NCI-H2171 treated with DMSO at 0.1 percent for 48 hours (cell line): ENCODE measurements around the gene PAPSS1.
"Not testable (repeated sequence)": the region's sequence is repeated elsewhere in the genome, so short reads cannot be mapped to it uniquely, and the experiment has no call there.

Experiments
- DNase-seq: peaks from one replicate; lab custom pipeline; 2025; lab: John Stamatoyannopoulos, UW

PAPSS1 gene

DNA sequence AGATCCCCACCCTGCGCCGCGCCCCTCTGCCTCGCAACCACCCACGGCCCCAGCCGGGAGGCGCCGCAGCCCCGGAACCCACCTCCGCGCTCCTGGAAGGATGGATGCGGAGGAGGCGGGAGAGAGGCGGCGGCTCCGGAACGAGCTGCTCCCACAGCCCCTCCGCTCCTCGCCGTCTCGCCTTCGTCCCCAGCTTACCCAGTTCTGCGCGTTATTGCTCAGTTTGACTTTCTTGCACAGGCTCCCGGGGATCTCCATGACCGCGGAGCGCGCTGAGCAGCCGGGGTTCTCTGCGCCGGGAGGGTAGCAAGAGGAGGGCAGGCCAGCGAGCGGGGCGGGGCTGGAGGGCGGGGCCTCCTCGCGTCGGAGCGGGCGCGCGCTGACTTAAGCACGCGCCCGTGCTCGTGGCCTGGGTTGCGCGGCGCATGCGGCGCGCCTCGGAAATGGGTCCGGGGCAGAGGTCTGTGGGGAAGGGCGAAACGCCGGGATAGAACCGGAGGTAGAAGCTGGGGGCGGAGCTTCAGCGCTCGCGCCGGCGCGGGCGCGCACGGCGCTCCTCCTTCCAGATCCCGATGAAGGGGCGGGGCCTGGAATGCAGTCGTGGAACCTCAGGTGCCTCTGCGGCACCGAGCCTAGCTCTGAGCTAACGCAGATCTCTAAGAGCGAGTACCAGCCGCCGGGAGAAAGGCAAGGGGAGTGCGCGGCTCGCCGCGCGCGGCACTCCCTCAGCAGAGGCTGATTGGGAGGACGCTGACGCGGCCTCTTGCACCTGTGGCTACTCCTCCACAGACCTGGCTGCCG, at the start of gene PAPSS1:
PAPSS1 (minus strand) TSS at position 313 of the 801 bp plus-strand sequence; CDS start at position 258, 55 bp downstream.
- peak; percentile 85 for DNase-seq

DNA sequence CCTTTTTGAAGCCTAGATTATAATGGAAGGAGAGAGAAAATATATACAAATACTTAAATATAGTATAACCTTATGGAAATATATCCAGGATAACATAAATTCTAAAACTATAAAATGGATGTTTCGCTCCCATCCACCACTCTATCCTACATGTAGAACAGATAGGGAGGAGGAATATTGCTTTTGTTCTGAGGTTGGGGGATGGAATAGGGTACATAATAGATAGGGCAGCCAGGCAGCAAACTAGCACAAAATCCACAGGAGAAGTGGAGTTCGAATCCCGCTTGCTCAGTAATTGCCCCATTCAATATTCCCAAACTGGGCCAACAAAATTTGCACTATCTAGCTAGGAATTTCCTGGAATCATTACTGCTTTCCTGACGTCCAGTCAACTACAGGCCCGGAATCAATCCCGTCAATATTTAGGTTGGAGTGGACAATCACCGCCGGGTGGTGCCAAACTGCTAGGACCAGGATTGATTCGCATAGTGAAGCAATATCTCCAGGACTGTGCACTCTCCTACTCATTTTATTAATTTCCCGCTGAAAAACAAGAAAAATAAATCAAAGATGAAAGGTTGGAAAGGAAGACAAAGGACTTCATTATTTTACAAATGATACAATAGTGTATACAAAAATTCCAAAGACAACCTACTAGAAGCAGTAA, 40.4 kb upstream of the PAPSS1 start:
- no peak for DNase-seq

DNA sequence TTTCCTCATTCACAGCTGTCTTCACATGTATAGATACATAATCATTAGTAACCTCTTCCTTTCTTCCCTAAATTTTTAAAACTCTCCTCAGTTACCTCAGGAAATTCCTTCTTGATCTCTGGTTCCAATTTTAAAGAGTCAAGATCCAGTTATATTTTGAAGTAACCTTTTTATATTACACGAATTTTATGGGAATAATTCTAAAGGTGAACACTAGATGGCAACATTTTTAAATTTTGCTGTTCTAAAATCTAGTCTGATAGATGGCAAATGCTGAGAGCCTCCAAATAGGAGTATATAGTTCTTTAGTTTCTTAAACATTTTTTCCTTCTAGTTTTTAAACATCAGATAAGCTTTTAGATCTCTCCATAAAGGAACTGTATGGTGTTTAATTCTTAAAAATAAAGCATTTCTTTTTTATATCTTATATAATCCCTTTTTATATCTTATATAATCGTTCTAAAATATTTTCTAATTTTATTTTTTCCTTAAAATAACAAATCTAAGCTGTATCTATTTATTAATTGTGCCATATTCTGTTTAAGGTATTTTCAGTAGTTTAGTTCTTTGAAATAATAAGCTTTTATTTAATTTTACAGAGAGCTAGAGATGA, 37.9 kb upstream of the PAPSS1 start:
- DNase-seq: peak; percentile 1

DNA sequence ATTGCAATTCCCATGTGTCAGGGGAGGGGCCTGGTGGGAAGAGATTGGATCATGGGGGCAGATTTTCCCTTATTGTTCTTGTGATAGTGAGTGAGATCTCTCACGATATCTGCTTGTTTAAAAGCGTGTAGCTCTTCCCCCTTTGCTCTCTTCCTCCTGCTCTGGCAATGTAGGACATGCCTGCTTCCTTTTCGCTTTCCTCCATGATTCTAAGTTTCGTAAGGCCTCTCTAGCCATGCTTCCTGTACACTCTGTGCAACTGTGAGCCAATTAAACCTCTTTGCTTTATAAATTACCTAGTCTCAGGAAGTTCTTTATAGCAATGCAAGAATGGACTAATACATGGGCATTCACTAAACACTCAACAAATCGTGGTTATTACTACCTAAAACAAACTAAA, 37.2 kb upstream of the PAPSS1 start:
- DNase-seq: no peak

GRCh38 chr4:107755841-107756356, 35.9 kb upstream of the PAPSS1 start:
- no peak for DNase-seq

GRCh38 chr4:107751670-107752069, 31.6 kb upstream of the PAPSS1 start:
- DNase-seq: no peak

- DNase-seq: peak; percentile 62
These were observed 27.9 kb upstream of the PAPSS1 start for GRCh38 chr4:107747748-107748486.

- peak; percentile 14 for DNase-seq
These were observed 26.1 kb upstream of the PAPSS1 start for GRCh38 chr4:107746161-107746560.

- DNase-seq: no peak
These were observed 24.5 kb upstream of the PAPSS1 start for GRCh38 chr4:107744532-107744931.

DNA sequence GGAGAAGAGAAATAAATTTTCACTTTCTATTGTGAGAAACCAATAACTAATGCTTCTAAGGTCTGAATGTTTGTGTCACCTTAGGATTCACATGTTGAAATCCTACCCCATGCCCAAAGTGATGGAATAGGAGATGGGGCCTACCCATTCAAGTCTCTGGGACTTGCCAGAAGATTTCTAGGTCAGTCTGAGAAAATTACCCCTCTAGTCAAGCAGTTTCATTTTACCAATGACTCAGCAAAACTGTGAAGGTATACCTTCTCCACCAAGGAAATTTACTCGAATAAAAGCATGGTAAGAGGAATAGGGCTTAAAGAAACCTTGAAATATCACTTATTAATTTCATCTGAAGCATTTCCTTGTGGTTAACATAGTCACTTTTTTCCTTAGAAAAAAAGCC, 23.5 kb upstream of the PAPSS1 start:
- DNase-seq: no peak

GRCh38 chr4:107742791-107743190, 22.8 kb upstream of the PAPSS1 start:
- no peak for DNase-seq

DNA sequence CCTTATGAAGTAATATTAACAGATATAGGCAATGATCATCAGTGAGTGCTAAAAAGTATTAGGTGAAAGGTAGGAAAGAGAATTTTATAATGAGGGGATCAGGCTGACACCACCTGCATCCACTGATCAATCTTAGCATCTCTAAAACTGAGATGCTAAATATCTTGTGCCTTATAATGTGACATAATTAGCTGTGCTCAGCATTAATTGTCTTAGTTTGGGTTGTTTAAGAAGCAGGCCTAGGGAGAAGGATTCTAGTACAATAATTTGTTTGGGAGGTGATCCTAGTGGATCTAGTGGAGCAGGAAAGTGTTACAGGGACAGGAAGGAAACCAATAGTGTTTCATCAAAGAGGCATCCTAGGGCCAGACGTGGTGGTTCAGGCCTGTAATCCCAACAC, 22.2 kb upstream of the PAPSS1 start:
- DNase-seq: no peak

- peak; percentile 33 for DNase-seq
These were observed 21.1 kb upstream of the PAPSS1 start for GRCh38 chr4:107740950-107741701.

GRCh38 chr4:107740381-107740780, 20.3 kb upstream of the PAPSS1 start:
- no peak for DNase-seq

DNA sequence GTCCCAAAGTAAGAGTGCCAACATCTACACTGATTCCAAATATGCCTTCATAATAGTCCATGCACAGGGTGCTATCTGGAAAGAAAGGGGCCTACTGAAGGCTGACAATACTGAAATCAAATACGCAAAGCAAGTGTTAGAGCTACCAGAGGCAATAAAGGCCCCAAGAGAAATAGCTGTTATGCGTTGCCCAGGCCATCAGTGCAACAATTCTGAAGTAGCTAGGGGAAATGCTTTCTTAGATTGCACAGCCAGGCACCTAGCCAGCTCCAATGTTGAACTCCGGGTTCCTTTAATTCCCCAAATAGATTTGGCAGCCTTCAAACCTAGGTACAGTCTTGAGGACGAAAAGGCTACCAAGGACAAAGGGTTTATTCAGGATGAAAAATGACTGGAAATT, 17.4 kb upstream of the PAPSS1 start:
- DNase-seq: no peak

DNA sequence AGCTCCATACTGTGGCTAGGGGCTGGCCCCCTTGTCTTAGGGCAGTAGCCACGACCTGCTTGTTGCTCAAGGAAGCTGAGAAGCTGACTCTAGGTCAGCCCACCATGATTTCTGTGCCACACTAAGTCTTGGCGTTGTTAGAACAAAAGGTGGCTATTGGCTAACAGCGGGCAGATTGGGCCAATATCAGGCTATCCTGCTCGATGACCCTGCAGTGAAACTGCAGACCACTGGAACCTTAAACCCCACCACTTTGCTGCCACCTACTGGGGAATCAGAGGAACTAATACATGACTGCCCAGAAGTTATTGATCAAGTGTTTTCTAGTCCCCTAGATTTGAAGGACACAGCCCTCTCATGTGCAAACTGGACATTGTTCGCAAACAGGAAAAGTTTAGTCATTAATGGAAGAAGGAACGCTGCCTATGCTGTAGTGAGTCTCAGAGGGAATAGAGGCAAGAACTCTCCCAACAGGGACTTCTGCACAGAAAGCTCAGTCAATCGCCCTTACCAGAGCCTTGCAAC, 17.0 kb upstream of the PAPSS1 start:
- peak; percentile 15 for DNase-seq

- DNase-seq: no peak
These were observed 16.0 kb upstream of the PAPSS1 start for GRCh38 chr4:107736037-107736436.

DNA sequence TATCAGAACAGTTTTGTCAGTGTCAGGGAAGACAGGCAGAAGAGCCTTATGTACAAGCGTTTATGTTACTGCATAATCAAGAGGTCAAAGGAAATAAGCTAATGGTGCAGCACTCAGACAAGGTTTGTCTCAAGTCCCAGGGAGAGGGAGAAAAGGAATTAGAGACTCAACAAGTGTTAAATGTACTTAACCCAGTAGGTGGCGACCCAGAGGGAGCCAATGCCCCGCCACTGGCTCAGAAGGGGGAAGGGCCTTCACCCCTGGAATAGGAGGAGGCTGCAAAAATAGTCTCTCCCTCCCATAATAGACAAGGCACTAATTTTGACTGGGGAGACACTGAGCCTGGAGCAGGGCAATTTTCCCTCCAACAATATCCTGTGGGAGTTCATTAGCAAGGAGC, 14.1 kb upstream of the PAPSS1 start:
- no peak for DNase-seq

DNA sequence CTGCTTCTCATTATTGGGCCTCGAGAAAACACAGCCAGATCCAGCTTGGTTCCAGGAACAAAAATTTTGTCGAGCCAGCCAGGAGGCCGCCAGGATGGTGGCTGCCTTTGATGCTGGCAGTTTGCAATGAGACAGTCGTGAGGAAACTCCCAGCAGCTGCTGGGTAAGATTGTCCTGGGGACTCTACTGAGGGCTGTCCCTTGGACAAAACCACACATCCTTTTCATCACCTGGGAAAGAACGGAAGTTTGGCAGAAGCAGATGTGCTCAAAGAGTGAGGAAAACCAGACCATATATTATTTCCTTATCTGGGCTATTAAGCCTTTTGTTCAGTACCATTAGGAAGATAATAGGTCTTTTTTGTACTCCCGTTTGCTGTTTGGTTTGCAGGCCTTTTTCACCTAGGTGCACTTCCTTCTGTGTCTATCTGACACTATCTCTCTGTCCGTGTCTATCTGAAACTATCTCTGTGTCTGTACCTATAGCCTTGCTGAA, 13.4 kb upstream of the PAPSS1 start:
- no peak for DNase-seq

- DNase-seq: not testable (repeated sequence)
These were observed 9.0 kb upstream of the PAPSS1 start for GRCh38 chr4:107729050-107729449.
